ENCODE results near the gene ADRA1B.

ADRA1B gene

DNA sequence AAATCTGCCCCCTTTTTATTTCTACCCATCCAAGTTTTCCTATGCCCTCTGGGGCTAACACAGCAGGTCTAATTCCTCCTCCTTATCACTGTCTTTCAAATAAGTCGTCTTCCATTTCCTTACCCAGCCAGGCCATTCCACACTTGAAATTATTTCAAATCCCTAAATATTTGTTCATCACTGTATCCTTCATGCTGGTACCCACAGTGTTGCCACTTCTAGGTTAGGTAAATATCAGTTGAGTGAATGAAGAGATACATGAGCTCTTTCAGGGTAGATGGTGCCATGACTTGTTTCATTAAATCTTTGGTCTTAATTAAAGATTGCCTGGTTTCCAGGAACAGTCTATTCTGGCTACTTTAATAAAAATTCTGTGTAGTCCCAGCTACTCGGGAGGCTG is 35.6 kb upstream of the ADRA1B start:
- no peak for DNase-seq (ENCODE audit: low spot score)
- in situ Hi-C loops (cut with MboI; ENCODE audit: low pct_unique_long_range_greater_than_20kb, low sequenced_read_pairs, unreplicated experiment) = no loop called here
- TF ChIP-seq, protein P1, sequence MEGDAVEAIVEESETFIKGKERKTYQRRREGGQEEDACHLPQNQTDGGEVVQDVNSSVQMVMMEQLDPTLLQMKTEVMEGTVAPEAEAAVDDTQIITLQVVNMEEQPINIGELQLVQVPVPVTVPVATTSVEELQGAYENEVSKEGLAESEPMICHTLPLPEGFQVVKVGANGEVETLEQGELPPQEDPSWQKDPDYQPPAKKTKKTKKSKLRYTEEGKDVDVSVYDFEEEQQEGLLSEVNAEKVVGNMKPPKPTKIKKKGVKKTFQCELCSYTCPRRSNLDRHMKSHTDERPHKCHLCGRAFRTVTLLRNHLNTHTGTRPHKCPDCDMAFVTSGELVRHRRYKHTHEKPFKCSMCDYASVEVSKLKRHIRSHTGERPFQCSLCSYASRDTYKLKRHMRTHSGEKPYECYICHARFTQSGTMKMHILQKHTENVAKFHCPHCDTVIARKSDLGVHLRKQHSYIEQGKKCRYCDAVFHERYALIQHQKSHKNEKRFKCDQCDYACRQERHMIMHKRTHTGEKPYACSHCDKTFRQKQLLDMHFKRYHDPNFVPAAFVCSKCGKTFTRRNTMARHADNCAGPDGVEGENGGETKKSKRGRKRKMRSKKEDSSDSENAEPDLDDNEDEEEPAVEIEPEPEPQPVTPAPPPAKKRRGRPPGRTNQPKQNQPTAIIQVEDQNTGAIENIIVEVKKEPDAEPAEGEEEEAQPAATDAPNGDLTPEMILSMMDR (IDR thresholded peaks at IDR 0.05; ENCODE audit: extremely low read depth, insufficient read depth, missing control alignments) = no peak

DNA sequence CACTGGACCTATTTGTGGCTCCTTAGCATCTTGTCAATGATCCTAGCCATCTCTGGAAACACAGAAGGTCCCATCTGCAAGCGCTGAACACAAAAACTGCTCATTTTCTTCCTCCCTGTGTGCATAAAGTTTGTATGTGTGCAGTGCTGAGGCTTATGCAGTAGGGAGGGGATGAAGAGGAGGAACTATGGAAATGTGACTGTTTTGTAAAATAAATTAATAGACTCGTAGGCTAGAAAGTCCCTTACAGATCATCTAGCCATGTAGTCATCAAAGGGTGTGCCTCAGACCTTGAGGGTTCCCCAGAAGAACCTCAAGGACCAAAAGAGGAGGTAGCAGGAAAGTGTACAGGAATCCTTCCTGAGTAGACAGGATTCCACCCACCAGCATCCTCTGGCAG is 34.3 kb upstream of the ADRA1B start:
- DNase-seq (ENCODE audit: low spot score) = no peak
- in situ Hi-C loops (cut with MboI; ENCODE audit: low pct_unique_long_range_greater_than_20kb, low sequenced_read_pairs, unreplicated experiment) = no loop called here
- TF ChIP-seq, protein P1 (IDR thresholded peaks at IDR 0.05; ENCODE audit: extremely low read depth, insufficient read depth, missing control alignments) = no peak

DNA sequence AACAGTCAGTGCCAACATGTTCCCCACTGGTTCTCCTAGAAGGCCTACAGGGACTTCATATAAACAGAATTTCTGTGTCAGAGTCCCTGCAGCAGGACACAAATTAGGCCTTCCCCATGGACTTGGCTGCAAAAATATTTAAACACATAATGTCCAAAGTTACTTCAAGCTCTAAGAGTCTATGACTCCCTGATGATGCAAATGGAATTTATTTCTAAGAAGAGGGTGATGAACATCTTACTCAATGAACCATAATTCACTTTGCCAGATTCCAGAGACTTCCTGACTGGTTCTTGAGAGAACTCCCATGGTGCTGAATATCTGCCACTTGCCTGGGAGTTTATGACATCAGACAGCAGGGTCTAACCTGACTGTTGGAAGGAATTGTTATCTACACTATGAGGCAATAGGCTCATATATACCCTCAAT is 32.7 kb upstream of the ADRA1B start:
- TF ChIP-seq, protein P1 (IDR thresholded peaks at IDR 0.05; ENCODE audit: extremely low read depth, insufficient read depth, missing control alignments) = no peak
- DNase-seq (ENCODE audit: low spot score) = no peak
- in situ Hi-C loops (cut with MboI; ENCODE audit: low pct_unique_long_range_greater_than_20kb, low sequenced_read_pairs, unreplicated experiment) = no loop called here

DNA sequence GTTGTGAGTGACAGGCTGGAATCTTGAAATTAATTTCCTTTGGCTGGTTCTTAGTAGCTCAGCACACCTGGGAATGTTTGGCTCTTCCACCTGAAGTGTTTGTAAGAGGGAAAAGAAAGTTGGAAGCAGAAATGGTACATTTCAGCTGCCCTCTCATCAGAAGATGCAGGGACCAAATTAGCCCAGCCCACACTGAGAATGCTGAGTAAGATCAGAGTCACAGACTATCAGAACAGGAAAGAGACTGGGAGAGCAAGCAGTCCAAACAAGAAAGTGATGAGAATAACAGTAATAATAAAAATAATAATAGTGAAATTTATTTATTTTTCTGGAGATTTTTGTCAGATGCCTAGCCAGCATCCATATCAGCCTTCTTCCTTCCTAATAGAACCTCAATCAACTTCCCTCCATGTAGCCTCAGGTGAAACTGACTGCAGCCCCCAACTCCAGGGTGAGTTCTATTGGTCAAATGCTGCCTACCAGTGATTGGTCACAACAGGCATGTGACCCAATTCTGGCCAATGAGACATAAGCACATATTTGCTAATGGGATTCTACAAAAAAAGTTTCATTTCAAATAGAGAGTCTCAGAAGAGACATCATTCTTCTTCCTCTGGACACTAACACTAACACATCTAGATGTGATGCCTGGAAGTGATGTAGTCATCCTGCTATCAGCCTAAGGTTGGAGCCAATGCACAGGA is 31.2 kb upstream of the ADRA1B start:
- TF ChIP-seq, protein P1 (IDR thresholded peaks at IDR 0.05; ENCODE audit: extremely low read depth, insufficient read depth, missing control alignments) = no peak
- in situ Hi-C loops (cut with MboI; ENCODE audit: low pct_unique_long_range_greater_than_20kb, low sequenced_read_pairs, unreplicated experiment) = no loop called here
- DNase-seq (ENCODE audit: low spot score) = no peak

DNA sequence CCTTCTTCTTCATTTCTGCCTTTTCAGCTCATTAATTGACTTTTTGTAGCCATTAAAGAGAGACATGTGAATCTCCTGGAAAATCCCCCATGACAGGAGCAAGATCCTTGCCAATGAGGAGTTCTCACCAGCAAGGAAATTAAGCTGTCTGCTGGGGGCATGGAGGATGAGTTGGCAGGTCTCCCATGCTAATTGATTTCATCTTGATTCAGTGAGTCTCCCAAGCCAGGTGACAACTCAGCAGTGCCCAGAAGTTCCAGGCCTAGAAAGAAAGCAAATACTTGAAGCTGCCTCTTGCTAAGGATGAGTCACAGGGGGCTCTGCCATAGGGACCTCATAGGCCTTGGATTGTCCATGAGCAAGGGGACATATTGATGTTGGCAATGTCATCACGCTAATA is 30.0 kb upstream of the ADRA1B start:
- in situ Hi-C loops (cut with MboI; ENCODE audit: low pct_unique_long_range_greater_than_20kb, low sequenced_read_pairs, unreplicated experiment) = no loop called here

DNA sequence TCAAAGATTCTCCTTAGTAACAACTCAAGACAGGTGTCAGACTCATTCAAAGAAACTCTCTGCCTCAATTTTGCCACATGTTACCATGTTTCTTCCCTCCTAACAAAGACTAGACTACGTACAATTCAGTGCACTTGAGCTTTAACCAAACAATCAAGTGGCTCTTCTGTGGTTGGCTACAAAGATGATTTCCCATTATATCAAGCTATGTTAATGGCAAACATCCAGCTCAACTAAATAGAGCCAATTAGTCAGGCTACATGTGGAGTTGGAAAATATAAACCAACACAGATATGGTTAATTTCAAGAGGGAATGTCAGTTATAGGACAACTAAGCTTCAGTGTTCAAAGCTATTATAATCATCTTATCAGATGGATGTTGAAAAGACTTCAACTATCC is 29.2 kb upstream of the ADRA1B start:
- no peak for DNase-seq (ENCODE audit: low spot score)
- in situ Hi-C loops (cut with MboI; ENCODE audit: low pct_unique_long_range_greater_than_20kb, low sequenced_read_pairs, unreplicated experiment) = no loop called here
- TF ChIP-seq, protein P1 (IDR thresholded peaks at IDR 0.05; ENCODE audit: extremely low read depth, insufficient read depth, missing control alignments) = no peak

More for the DNA sequence above, 30.0 kb upstream of the ADRA1B start:
- TF ChIP-seq, protein P1 (IDR thresholded peaks at IDR 0.05; ENCODE audit: extremely low read depth, insufficient read depth, missing control alignments) = no peak
- no peak for DNase-seq (ENCODE audit: low spot score)

All from GM13977 (cell line).